Muscle of leg (tissue), 11 donors: ENCODE data around the gene COL2A1. TPM values are rescaled to one million over a fixed set of nuclear protein-coding genes. Genes with fewer than 3 reads are reported as not detected.
"Not testable (repeated sequence)": the region's sequence is repeated elsewhere in the genome, so short reads cannot be mapped to it uniquely, and the experiment has no call there.

ENCODE experiments used
- DNase-seq: peaks from one replicate; pipeline ENCODE4 v3.0.0; 2013
- H3K27ac ChIP-seq: one replicate; pipeline ENCODE4 v1.5.1; 2013; ENCODE audit warnings: mild to moderate bottlenecking, low read length, control low read depth
- H3K27me3 ChIP-seq: one replicate; pipeline ENCODE4 v1.6.1; 2013; ENCODE audit warnings: low read length; ENCODE audit not compliant: control insufficient read depth, insufficient read depth
- H3K36me3 ChIP-seq: one replicate; pipeline ENCODE4 v1.6.1; 2013; ENCODE audit warnings: low read length; ENCODE audit not compliant: control insufficient read depth, insufficient read depth
- H3K4me1 ChIP-seq: one replicate; pipeline ENCODE4 v1.6.1; 2013; ENCODE audit warnings: low read length; ENCODE audit not compliant: control insufficient read depth, insufficient read depth
- H3K4me3 ChIP-seq: one replicate; pipeline ENCODE4 v1.5.1; 2013; ENCODE audit warnings: low read length, control low read depth
- H3K9me3 ChIP-seq: replicated peaks from 2 replicates; pipeline ENCODE4 v1.6.1; 2013; ENCODE audit warnings: low read depth, low read length; ENCODE audit not compliant: control insufficient read depth
- WGBS: methylation state at CpG from one replicate; pipeline ENCODE4 v1.1.5; 2013; ENCODE audit warnings: missing lambda C conversion rate; ENCODE audit not compliant: insufficient coverage; 5-methylcytosine and 5-hydroxymethylcytosine counted together
- polyA plus RNA-seq, 8 donors: library from polyadenylated mRNA; unstranded; fragments of 120-200 nt; gene quantifications; one replicate each; pipeline versions ENCODE4 v1.2.1 to v1.2.3, GENCODE V29; 2013; ENCODE audit warnings: inconsistent platforms in 1 of 8, low replicate concordance in 1 of 8; ENCODE audit not compliant: insufficient read length in 8 of 8, insufficient read depth in 1 of 8
- total RNA-seq: library from RNA; stranded (reverse); fragments of 120-200 nt; gene quantifications from one replicate; pipeline ENCODE4 v1.2.4, GENCODE V29; 2013

COL2A1 gene
- total and polyA plus RNA-seq, 9 donors, result 7.6 to 185 (median 54.2) TPM

DNA sequence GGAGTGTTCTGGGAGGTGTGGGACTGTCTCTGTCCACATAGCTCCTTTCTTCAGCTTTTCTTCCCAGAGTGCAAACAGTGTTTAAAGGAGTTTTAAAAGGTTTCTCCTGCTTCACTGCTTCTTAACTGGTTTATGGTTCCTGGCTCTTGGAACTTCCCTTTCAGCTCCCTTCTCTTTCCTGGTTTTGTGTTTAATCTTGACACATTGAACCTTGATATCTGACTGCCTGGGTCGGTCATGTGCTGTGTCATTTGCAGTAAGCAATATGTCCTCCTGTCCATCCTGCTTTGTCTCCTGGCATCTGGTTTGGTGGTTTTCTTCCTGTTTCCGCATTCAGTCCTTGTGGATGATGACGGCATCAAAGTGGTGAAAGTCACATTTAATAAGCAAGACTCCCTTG, 38.7 kb downstream of the COL2A1 start:
- peaks cover 5% of the 10 kb centered on the region for H3K27me3 ChIP-seq
- H3K4me1 ChIP-seq, result peaks cover 17% of the 10 kb centered on the region
- 93% methylated on average over 2 of the region's 3 CpGs for WGBS
- H3K4me3 ChIP-seq, result no peak overlapping the region
- H3K27ac ChIP-seq, result no peak overlapping the region
- peaks cover 31% of the 10 kb centered on the region for H3K36me3 ChIP-seq
- no peak for DNase-seq
- H3K9me3 ChIP-seq, result no peaks in the 10 kb centered on the region

DNA sequence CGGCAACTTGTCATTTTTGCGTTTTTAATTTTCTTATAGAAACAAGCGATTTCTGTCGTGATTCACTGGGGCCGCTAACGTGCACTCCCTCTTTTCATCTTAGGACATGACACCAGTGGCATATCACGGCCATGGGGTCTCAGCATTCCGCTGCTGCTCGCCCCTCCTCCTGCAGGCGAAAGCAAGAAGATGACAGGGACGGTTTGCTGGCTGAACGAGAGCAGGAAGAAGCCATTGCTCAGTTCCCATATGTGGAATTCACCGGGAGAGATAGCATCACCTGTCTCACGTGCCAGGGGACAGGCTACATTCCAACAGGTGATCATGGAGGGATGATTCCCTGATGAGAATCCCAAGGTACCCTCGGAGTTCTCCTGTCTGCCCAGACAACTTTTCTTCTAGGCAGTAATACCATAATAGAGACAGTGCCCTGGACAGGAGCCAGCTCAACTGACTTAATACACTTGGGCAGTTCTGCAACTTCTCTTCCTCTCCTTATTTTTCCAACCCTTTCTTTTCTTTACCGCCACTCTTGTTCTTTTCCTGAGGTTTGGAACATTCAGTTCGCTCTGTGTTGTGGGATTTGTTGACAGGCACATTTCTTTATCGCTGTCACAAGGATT, 40.1 kb downstream of the COL2A1 start:
- Histone ChIP-seq H3K4me1 (peaks cover 17% of the 10 kb centered on the region), H3K27me3 (peaks cover 5% of the 10 kb centered on the region), H3K9me3 (no peaks in the 10 kb centered on the region), H3K4me3 (peak overlapping the region; percentile 89), H3K36me3 (peaks cover 29% of the 10 kb centered on the region), H3K27ac (no peak overlapping the region)
- peak; percentile 36 for DNase-seq
- WGBS, result 8% methylated on average over 13 of the region's 18 CpGs

DNA sequence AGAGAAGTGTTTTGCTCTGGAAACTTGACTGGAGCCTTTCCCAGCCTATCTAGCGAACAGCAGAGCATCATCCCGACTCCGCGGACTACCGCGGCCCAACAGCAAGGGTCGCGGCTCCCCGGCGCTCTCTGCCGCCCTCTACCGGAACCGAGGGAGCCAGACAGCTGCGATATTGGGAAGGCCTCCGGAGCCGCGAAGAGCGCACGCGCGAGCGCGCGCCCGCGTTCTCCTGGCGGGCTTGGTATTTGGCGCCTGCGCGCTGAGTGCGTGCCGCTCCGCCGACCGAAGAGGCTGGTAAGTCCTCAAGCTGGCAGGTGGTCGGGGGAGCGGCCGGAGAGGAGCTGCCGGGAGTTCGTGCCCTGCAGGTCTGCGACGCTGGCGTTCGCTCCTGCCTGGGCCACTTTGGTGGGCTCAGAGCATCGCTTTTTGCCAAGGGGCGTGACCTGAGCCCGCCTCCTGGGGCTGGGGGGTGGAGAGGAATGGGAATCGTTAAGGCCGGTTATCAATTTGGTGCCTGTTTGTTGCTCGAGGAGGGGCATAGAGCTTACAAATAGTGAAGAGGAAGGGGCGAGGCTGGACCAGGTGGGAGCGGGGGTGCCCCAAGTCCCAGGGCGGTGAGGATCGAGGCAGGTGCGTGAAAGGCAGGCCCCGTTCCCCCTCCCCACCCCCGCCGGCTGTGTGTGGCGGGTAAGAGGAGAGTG, 40.8 kb downstream of the COL2A1 start, which contains the start of gene TMEM106C:
Gene TMEM106C (plus strand): TSS at position 257 of the 701 bp plus-strand sequence. CDS start 641 bp downstream, outside the sequence.
- peak within 1 kb of the TSS; percentile 89 for H3K4me3 ChIP-seq
- under 1% methylated on average over 51 of the region's 59 CpGs for WGBS
- H3K27ac ChIP-seq, result peak within 1 kb of the TSS; percentile 15
- H3K4me1 ChIP-seq, result peaks cover 17% of the 10 kb centered on the region
- peak; percentile 96 for DNase-seq
- peaks cover 5% of the 10 kb centered on the region for H3K27me3 ChIP-seq
- H3K36me3 ChIP-seq, result peaks cover 24% of the 10 kb centered on the region
- H3K9me3 ChIP-seq, result no peaks in the 10 kb centered on the region

- H3K36me3 ChIP-seq, result peaks cover 17% of the 10 kb centered on the region
- DNase-seq, result no peak
- no peak overlapping the region for H3K27ac ChIP-seq
- H3K9me3 ChIP-seq, result peaks cover 5% of the 10 kb centered on the region
- WGBS, result 71% methylated on average over 5 of the region's 11 CpGs
- peaks cover 5% of the 10 kb centered on the region for H3K27me3 ChIP-seq
- no peak overlapping the region for H3K4me3 ChIP-seq
- H3K4me1 ChIP-seq, result peaks cover 12% of the 10 kb centered on the region
Observed at GRCh38 chr12:47962198-47962597, 42.1 kb downstream of the COL2A1 start.

DNA sequence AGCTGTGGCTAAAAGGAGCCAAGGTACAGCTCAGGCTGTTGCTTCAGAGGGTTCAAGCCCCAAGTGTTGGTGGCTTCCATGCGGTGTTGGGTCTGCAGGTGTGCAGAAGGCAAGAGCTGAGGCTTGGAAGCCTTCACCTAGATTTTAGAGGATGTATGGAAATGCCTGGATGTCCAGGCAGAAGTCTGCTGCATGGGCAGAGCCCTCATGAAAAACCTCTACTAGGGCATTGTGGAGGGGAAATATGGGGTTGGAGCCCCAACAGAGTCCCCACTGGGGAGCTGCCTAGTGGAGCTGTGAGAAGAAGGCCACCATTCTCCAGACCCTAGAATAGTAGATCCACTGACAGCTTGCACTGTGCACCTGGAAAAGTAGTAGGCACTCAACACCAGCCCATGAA, 46.6 kb downstream of the COL2A1 start:
- not testable (repeated sequence) for H3K27ac ChIP-seq, H3K9me3 ChIP-seq, DNase-seq, H3K4me1 ChIP-seq, H3K27me3 ChIP-seq, H3K4me3 ChIP-seq, H3K36me3 ChIP-seq
- 83% methylated on average over 1 of the region's 1 CpG for WGBS

DNA sequence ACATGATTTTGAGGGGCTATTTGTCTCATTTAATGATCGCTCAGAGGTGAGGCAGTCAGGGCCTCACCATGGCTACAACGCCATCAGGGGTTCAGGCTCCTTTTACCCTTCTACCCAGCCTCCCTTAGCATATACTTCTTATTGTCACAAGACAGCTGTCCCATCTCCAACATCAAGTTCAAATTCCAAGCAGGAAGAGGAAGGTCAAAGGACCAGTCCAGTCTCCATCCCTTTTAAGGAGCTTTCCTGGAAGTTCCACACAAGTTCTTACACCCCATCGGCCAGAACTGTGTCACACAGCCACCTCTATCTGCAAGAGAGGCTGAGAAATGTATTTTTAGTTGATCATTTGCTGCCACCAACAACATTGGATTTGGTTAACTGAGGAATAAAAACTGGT, 49.2 kb downstream of the COL2A1 start:
- H3K9me3 ChIP-seq, result peaks cover 5% of the 10 kb centered on the region
- H3K4me3 ChIP-seq, result no peak overlapping the region
- no peaks in the 10 kb centered on the region for H3K36me3 ChIP-seq
- no peaks in the 10 kb centered on the region for H3K27me3 ChIP-seq
- DNase-seq, result no peak
- H3K27ac ChIP-seq, result no peak overlapping the region
- no peaks in the 10 kb centered on the region for H3K4me1 ChIP-seq
- WGBS, result 80% methylated on average over 2 of the region's 3 CpGs

- Histone ChIP-seq H3K9me3 (peaks cover 5% of the 10 kb centered on the region), H3K4me1 (no peaks in the 10 kb centered on the region), H3K4me3 (no peak overlapping the region), H3K36me3 (no peaks in the 10 kb centered on the region), H3K27me3 (no peaks in the 10 kb centered on the region), H3K27ac (no peak overlapping the region)
- 77% methylated on average over 2 of the region's 4 CpGs for WGBS
- no peak for DNase-seq
Observed at GRCh38 chr12:47954467-47955045, 49.7 kb downstream of the COL2A1 start.

DNA sequence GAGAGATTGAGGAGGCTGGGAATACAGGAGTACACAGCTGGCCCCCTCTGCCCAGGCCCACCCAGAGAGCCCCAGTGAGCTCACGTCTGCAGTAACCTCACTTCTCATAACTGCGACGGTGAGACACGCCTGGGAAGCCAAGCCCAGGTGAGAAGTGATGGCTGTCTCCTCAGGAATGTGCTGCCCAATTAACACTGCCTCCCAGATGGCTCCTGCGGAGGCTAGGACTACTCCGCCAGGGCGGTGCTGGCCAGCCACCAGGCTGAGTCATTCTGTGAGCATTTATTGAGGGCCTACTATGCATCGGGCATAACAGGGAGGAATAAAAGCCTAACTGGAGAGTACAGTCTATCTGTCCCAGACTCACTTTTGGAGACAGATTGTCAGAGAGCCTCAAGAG, 50.2 kb downstream of the COL2A1 start:
- no peak for DNase-seq
- H3K9me3 ChIP-seq, result peaks cover 5% of the 10 kb centered on the region
- no peak overlapping the region for H3K27ac ChIP-seq
- H3K27me3 ChIP-seq, result no peaks in the 10 kb centered on the region
- H3K4me1 ChIP-seq, result peaks cover 1% of the 10 kb centered on the region
- 49% methylated on average over 8 of the region's 8 CpGs for WGBS
- H3K36me3 ChIP-seq, result no peaks in the 10 kb centered on the region
- H3K4me3 ChIP-seq, result no peak overlapping the region

GRCh38 chr12:47950856-47951468, 53.3 kb downstream of the COL2A1 start:
- Histone ChIP-seq H3K27ac (no peak overlapping the region), H3K4me3 (no peak overlapping the region), H3K27me3 (no peaks in the 10 kb centered on the region), H3K9me3 (no peaks in the 10 kb centered on the region), H3K4me1 (peaks cover 19% of the 10 kb centered on the region), H3K36me3 (no peaks in the 10 kb centered on the region)
- DNase-seq, result no peak
- 25% methylated on average over 2 of the region's 8 CpGs for WGBS
